Measurements from ENCODE around the gene GON7. TPM values are rescaled to one million over a fixed set of nuclear protein-coding genes. Genes with fewer than 3 reads are reported as not detected.

Gene GON7
- total and polyA plus RNA-seq, 7 donors, result 7.4 to 49.3 (median 10.3) TPM

DNA sequence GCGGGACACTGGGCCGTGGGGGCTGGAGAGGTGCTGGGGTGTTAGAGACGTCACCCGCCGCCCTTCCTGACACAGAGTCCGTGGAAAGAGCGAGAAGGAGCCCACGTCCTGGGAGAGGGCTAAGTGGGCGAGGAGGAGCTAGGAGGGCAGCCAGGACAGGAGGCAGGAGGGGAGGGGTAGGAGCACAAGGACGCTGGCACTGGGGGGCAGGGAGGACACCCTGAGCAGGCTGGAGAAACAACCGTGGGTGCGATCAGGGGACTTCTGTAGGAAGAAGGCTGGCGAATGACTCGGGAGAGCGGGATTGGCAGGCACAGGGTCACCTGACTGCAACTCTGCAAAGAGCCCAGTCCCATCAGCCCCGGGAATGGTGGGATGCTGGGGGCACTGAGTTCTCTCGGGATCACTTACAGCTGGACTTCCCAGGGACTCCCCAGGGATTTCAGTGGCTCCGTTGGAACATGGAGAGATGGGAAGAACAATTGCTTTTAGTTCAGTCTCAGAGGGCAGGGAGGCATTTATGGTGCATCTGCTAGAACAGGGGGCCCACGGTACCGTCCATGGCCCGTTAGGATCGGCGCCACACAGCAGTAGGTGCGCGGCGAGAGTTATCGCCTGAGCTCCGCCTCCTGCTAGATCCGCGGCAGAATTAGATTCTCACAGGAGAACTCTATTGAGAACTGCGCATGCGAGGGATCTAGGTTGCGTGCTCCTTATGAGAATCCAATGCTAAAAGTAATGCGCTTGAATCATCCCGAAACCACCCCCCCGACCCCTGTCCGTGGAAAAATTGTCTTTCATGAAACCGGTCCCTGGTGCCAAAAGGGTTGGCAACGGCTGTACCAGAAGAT is 24.5 kb upstream of the GON7 start:
- WGBS, 3 donors, result 21 to 43% (median 29%) methylated on average over 38 to 39 of the region's 39 CpGs
- intact Hi-C loops (cut with DNase I), result no loop called here

DNA sequence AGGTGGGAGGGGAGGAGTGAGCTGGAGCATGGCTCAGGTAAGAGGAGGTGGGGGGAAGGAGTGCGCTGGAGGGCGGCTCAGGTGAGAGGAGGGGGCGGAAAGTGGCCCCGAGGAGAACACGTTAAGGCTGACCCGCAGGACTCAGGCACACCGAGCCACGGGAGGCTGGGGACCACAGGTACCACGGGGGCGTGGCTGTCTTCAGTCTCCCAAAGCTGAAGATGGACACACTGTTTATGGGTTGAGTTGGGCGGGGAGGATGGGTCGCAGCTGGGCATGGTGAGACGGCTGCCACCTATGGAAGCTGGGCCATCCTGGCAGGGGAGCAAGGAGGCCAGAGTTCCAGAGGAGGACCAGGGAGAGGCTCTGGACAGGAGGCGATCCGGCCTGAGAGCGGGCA is 23.7 kb upstream of the GON7 start:
- intact Hi-C loops (cut with DNase I), result no loop called here
- H3K27me3 ChIP-seq (ENCODE audit: insufficient read depth in 3 of 3, low read length in 2 of 3), result no peaks in the 10 kb centered on the region
- no peak overlapping the region for H3K27ac ChIP-seq
- ATAC-seq, result peak in 1 of 4 donors; percentile 14
- H3K9me3 ChIP-seq, result no peaks in the 10 kb centered on the region
- no peak overlapping the region for H3K4me3 ChIP-seq
- DNase-seq, result no peak
- TF ChIP-seq, protein P1, sequence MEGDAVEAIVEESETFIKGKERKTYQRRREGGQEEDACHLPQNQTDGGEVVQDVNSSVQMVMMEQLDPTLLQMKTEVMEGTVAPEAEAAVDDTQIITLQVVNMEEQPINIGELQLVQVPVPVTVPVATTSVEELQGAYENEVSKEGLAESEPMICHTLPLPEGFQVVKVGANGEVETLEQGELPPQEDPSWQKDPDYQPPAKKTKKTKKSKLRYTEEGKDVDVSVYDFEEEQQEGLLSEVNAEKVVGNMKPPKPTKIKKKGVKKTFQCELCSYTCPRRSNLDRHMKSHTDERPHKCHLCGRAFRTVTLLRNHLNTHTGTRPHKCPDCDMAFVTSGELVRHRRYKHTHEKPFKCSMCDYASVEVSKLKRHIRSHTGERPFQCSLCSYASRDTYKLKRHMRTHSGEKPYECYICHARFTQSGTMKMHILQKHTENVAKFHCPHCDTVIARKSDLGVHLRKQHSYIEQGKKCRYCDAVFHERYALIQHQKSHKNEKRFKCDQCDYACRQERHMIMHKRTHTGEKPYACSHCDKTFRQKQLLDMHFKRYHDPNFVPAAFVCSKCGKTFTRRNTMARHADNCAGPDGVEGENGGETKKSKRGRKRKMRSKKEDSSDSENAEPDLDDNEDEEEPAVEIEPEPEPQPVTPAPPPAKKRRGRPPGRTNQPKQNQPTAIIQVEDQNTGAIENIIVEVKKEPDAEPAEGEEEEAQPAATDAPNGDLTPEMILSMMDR (IDR thresholded peaks at IDR 0.05), result no peak
- peaks cover 9 to 39% of the 10 kb centered on the region in 2 donors for H3K36me3 ChIP-seq (ENCODE audit: insufficient read depth in 1 of 2, low read depth in 1 of 2)
- H3K4me1 ChIP-seq, result no peaks in the 10 kb centered on the region
- 90 to 93% (median 93%) methylated on average over 16 of the region's 16 CpGs for WGBS, 3 donors

More for the DNA sequence above, 24.5 kb upstream of the GON7 start:
- peak; percentile 38 to 64 (median 58) for ATAC-seq
- H3K36me3 ChIP-seq (ENCODE audit: insufficient read depth in 1 of 2, low read depth in 1 of 2), result peaks cover 9 to 31% of the 10 kb centered on the region in 2 donors
- DNase-seq, result no peak
- TF ChIP-seq, protein P1 (IDR thresholded peaks at IDR 0.05), result no peak
- no peaks in the 10 kb centered on the region for H3K9me3 ChIP-seq
- no peak overlapping the region for H3K27ac ChIP-seq
- no peaks in the 10 kb centered on the region for H3K27me3 ChIP-seq (ENCODE audit: insufficient read depth in 3 of 3, low read length in 2 of 3)
- H3K4me3 ChIP-seq, result peak overlapping the region; percentile 61
- no peaks in the 10 kb centered on the region for H3K4me1 ChIP-seq

DNA sequence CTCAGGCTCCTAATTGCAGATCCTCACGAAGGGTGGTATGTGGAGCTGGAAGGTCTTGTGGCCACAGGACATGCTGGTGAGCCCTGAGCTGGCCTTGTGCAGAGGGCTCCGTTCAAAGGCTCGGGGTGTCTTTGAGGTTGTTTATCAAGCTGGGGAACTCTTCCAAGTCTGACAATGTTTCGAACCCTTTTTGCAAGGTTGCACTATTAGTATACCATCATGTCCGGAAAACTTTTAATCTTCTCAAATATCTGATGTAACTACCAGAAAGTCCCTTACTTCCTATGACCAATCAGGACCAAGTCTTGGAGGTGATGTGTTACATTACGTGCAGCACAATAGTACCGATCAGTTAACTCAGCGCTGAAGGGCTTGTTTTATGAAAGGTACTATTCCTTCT is 21.7 kb upstream of the GON7 start:
- no peak for ATAC-seq
- intact Hi-C loops (cut with DNase I), result no loop called here

DNA sequence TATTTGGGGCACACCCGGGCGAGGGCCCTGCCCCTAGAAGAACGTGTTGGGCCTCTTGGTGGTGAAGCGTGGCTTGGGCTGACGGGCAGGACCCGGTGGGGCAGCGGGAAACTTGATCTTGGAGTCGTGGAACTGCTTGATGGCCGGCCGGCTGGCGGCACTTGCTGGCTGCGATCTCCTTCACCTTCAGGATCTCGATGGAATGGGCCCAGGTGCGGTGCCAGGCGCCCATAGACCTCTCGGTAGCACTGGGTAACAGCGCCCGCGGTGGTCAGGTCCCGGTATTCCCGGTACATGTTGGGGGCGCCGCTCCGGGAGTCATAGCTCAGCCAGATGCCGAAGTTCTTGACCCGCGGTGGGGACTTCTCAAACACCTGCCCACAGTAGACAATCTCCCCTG is 16.7 kb upstream of the GON7 start:
- H3K27ac ChIP-seq, result no peak overlapping the region
- peaks cover 23 to 100% of the 10 kb centered on the region in 2 donors for H3K36me3 ChIP-seq (ENCODE audit: insufficient read depth in 1 of 2, low read depth in 1 of 2)
- no peak overlapping the region for H3K4me3 ChIP-seq
- WGBS, 3 donors, result 97% methylated on average over 27 of the region's 27 CpGs
- H3K27me3 ChIP-seq (ENCODE audit: insufficient read depth in 3 of 3, low read length in 2 of 3), result no peaks in the 10 kb centered on the region
- ATAC-seq, result no peak
- TF ChIP-seq, protein P1 (IDR thresholded peaks at IDR 0.05), result no peak
- H3K9me3 ChIP-seq, result no peaks in the 10 kb centered on the region
- H3K4me1 ChIP-seq, result no peaks in the 10 kb centered on the region
- DNase-seq, result no peak
- intact Hi-C loops (cut with DNase I), result no loop called here

More for the DNA sequence above, 21.7 kb upstream of the GON7 start:
- Histone ChIP-seq H3K36me3 (ENCODE audit: insufficient read depth in 1 of 2, low read depth in 1 of 2) (peaks cover 15 to 59% of the 10 kb centered on the region in 2 donors), H3K9me3 (no peaks in the 10 kb centered on the region), H3K27me3 (ENCODE audit: insufficient read depth in 3 of 3, low read length in 2 of 3) (no peaks in the 10 kb centered on the region), H3K4me1 (no peaks in the 10 kb centered on the region), H3K27ac (no peak overlapping the region), H3K4me3 (no peak overlapping the region)
- TF ChIP-seq, protein P1 (IDR thresholded peaks at IDR 0.05), result no peak
- no peak for DNase-seq
- WGBS, 3 donors, result 92 to 96% (median 96%) methylated on average over 8 of the region's 8 CpGs
